OCI-LY7 (cell line): Measurements from ENCODE around the gene CHD9. TPM values are rescaled to one million over a fixed set of nuclear protein-coding genes. Genes with fewer than 3 reads are reported as not detected.
A peak's percentile ranks its signal among the peaks of the same experiment; 100 is the strongest.
"Not testable (repeated sequence)": the region's sequence is repeated elsewhere in the genome, so short reads cannot be mapped to it uniquely, and the experiment has no call there.

Experiments
- BruUV-seq: library from RNA; stranded (reverse); fragments of 400-500 nt; replicated peaks from 2 replicates; lab custom pipeline; 2021; lab: Mats Ljungman, UMichigan
- CTCF ChIA-PET: fragments of 300-600 bp; sonication (Branson Sonifier 250); formaldehyde crosslinking; loops from one replicate; lab custom pipeline; 2022; ENCODE audit warnings: antibody characterized with exemption; ENCODE audit not compliant: unreplicated experiment; lab: Charles Lee
- POLR2A ChIA-PET: fragments of 300-600 bp; sonication (Branson Sonifier 250); formaldehyde crosslinking; loops from one replicate; lab custom pipeline; 2022; ENCODE audit warnings: antibody characterized with exemption; lab: Charles Lee
- DNase-seq: peaks from one replicate; pipeline ENCODE4 v3.0.0-alpha.2; 2015; ENCODE audit warnings: low spot score
- H2AFZ ChIP-seq: fragments of 200-600 bp; sonication (generic), shearing (Covaris generic); 2 replicates; pipeline ENCODE4 v1.6.1; 2014; ENCODE audit warnings: mild to moderate bottlenecking, antibody characterized with exemption, low read length, moderate library complexity
- H3K27ac ChIP-seq: fragments of 200-600 bp; sonication (generic); 2 replicates; pipeline ENCODE4 v1.5.1; 2014; ENCODE audit warnings: mixed run types, low read depth, mild to moderate bottlenecking, moderate library complexity, low read length, inconsistent platforms; ENCODE audit not compliant: poor library complexity, severe bottlenecking
- H3K36me3 ChIP-seq: fragments of 200-600 bp; sonication (generic); 2 replicates; pipeline ENCODE4 v1.6.1; 2014; ENCODE audit warnings: mild to moderate bottlenecking, antibody characterized with exemption, low read length, moderate library complexity, mixed read lengths; ENCODE audit not compliant: insufficient read depth
- H3K4me1 ChIP-seq: fragments of 200-600 bp; sonication (generic); 2 replicates; pipeline ENCODE4 v1.5.1; 2014; ENCODE audit warnings: mild to moderate bottlenecking, low read length; ENCODE audit not compliant: insufficient read depth, poor library complexity, severe bottlenecking
- H3K4me2 ChIP-seq: fragments of 200-600 bp; sonication (generic); 2 replicates; pipeline ENCODE4 v1.6.1; 2014; ENCODE audit warnings: mild to moderate bottlenecking, low read length
- H3K4me3 ChIP-seq: fragments of 200-600 bp; sonication (generic); 2 replicates; pipeline ENCODE4 v1.5.1; 2014; ENCODE audit warnings: mild to moderate bottlenecking, low read depth, low read length; ENCODE audit not compliant: poor library complexity, severe bottlenecking
- H3K79me2 ChIP-seq: fragments of 200-600 bp; sonication (generic); 2 replicates; pipeline ENCODE4 v1.6.1; 2016; ENCODE audit warnings: low read depth, mild to moderate bottlenecking, low read length, moderate library complexity, mixed read lengths; ENCODE audit not compliant: insufficient read depth
- H3K9me2 ChIP-seq: fragments of 200-600 bp; sonication (generic); 2 replicates; pipeline ENCODE4 v1.6.1; 2016; ENCODE audit warnings: mild to moderate bottlenecking, low read length, mixed read lengths; ENCODE audit not compliant: insufficient read depth
- H3K9me3 ChIP-seq: fragments of 200-600 bp; sonication (generic); 2 replicates; pipeline ENCODE4 v1.6.1; 2014; ENCODE audit warnings: mild to moderate bottlenecking, mixed run types, low read length, mixed read lengths
- H4K20me1 ChIP-seq: fragments of 200-600 bp; sonication (generic); 2 replicates; pipeline ENCODE4 v1.6.1; 2014; ENCODE audit warnings: mild to moderate bottlenecking, antibody characterized with exemption, low read length, moderate library complexity, mixed read lengths; ENCODE audit not compliant: insufficient read depth
- EZH2phosphoT487 ChIP-seq: fragments of 200-600 bp; sonication (generic); IDR thresholded peaks from 2 replicates; pipeline ENCODE4 v1.6.1; 2018; ENCODE audit warnings: low read depth, borderline replicate concordance, mild to moderate bottlenecking, mixed run types, antibody characterized with exemption, low read length, moderate library complexity, mixed read lengths
- intact Hi-C: fragments of 100-400 bp; cut with micrococcal nuclease; formaldehyde crosslinking; loops from one replicate; pipeline ENCODE4 v1.10.0; 2022; ENCODE audit not compliant: unreplicated experiment
- total RNA-seq, 2 experiments: library from RNA; depleted of rRNA in 1 of 2; stranded (reverse); fragments of >200 nt in 1 of 2; shearing (Covaris generic) in 1 of 2; gene quantifications; 2 replicates each; pipeline ENCODE4 v1.2.3, GENCODE V29; 2014 to 2022
- TF ChIP-seq, protein P1 (sequence below): fragments of 200-600 bp; sonication (generic); conservative IDR thresholded peaks from 2 replicates; pipeline ENCODE4 v1.5.1; 2014; ENCODE audit warnings: mild to moderate bottlenecking, antibody characterized with exemption, low read length, moderate library complexity, mixed read lengths

The CHD9 gene
- total RNA-seq, 2 experiments from 2014 or later: 52.6 to 85.9 TPM

DNA sequence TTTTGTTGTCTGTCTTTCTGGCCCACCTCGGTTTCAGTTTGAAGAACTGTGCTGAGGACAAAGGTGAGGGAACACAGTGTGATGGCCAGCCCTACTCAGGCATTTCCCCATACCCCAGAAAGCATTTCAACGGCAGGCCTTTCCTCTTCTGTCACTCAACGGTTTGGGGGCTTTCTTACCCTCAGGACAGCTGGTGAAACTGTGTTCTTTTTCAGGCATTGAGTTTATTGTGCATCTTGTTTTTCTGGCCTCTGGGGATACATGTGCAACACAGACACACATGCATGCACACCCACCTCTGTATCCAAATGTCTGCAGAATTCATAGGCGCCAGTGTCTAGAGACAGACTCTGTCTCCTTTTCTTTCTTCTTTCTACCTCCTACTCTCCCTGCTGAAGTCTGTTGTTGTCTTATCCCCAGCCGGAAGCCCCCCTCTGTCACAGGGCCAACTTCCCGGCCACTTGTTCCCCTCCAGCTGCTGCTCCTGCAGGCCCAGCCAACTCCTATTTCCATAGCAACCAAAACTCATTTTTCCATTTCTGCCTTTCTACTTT, 17.0 kb downstream of the CHD9 start:
- peaks cover 28% of the 10 kb centered on the region for H3K9me3 ChIP-seq
- peak; percentile 84 for DNase-seq
- peak overlapping the region; percentile 61 for H3K4me3 ChIP-seq
- no TSS peak for BruUV-seq
- H3K4me1 ChIP-seq: peaks cover 65% of the 10 kb centered on the region
- H3K79me2 ChIP-seq: peaks cover 92% of the 10 kb centered on the region
- POLR2A ChIA-PET: interaction anchor here (0.6 to 3.5 kb wide), 11 partner anchors 10 to 386 kb away, joined by 3 to 31 read pairs (median 4); no protein-coding TSS in a partner anchor
- H4K20me1 ChIP-seq: no peaks in the 10 kb centered on the region
- no peak for TF ChIP-seq EZH2phosphoT487
- TF ChIP-seq, protein P1, sequence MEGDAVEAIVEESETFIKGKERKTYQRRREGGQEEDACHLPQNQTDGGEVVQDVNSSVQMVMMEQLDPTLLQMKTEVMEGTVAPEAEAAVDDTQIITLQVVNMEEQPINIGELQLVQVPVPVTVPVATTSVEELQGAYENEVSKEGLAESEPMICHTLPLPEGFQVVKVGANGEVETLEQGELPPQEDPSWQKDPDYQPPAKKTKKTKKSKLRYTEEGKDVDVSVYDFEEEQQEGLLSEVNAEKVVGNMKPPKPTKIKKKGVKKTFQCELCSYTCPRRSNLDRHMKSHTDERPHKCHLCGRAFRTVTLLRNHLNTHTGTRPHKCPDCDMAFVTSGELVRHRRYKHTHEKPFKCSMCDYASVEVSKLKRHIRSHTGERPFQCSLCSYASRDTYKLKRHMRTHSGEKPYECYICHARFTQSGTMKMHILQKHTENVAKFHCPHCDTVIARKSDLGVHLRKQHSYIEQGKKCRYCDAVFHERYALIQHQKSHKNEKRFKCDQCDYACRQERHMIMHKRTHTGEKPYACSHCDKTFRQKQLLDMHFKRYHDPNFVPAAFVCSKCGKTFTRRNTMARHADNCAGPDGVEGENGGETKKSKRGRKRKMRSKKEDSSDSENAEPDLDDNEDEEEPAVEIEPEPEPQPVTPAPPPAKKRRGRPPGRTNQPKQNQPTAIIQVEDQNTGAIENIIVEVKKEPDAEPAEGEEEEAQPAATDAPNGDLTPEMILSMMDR: no peak
- no peak overlapping the region for H2AFZ ChIP-seq
- CTCF ChIA-PET: no interaction called here
- peak overlapping the region; percentile 76 for H3K4me2 ChIP-seq
- H3K9me2 ChIP-seq: no peaks in the 10 kb centered on the region
- peak overlapping the region; percentile 94 for H3K27ac ChIP-seq
- peaks cover 56% of the 10 kb centered on the region for H3K36me3 ChIP-seq
- intact Hi-C loops: loop anchor here (2.0 kb wide), 2 partner anchors 27 to 59 kb away; no protein-coding TSS in a partner anchor

DNA sequence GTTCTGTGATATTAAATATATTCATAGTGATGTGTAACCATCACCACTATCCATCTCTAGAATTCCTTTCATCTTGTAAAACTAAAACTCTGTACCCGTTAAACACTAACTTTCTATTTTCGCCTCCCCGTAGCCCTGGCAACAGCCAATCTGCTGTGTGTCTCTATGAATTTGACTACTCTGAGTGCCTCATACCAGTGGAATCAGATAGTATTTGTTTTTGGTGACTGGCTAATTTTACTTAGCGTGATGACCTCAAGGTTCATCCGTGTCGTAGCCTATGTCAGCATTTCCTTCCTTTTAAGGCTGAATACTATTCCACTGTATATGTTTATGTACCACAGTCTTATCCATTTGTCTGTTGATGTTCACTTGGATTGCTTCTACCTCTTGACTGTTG, 18.2 kb downstream of the CHD9 start:
- H3K27ac ChIP-seq: peak overlapping the region; percentile 94
- H3K4me2 ChIP-seq: no peak overlapping the region
- ChIA-PET CTCF (no interaction called here), POLR2A (interaction anchor here (0.8 to 3.5 kb wide), 4 partner anchors 13 to 89 kb away, joined by 3 to 21 read pairs (median 4); no protein-coding TSS in a partner anchor)
- no peaks in the 10 kb centered on the region for H4K20me1 ChIP-seq
- no peak overlapping the region for H2AFZ ChIP-seq
- H3K4me1 ChIP-seq: peaks cover 53% of the 10 kb centered on the region
- DNase-seq: no peak
- TF ChIP-seq, protein P1: no peak
- no peak for TF ChIP-seq EZH2phosphoT487
- no TSS peak for BruUV-seq
- intact Hi-C loops: no loop called here
- peaks cover 28% of the 10 kb centered on the region for H3K9me3 ChIP-seq
- H3K36me3 ChIP-seq: peaks cover 56% of the 10 kb centered on the region
- H3K9me2 ChIP-seq: no peaks in the 10 kb centered on the region
- peaks cover 92% of the 10 kb centered on the region for H3K79me2 ChIP-seq
- no peak overlapping the region for H3K4me3 ChIP-seq

DNA sequence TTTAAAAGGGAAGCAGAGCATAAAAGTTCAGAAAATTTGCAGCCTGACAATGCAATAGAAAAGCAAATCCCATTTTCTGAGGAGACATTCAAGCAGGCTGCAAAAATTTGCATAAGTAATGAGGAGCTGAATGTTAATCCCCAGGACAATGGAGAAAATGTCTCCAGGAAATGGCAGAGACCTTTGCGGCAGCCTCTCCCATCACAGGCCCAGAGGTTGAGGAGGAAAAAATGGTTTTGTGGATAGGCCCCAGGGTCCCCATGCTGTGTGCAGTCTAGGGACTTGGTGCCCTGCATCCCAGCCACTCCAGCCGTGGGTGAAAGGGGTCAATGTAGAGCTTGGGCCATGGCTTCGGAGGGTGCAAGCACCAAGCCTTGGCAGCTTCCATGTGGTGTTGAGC, 19.5 kb downstream of the CHD9 start:
- H3K27ac ChIP-seq, DNase-seq, H3K9me2 ChIP-seq, intact Hi-C loops, H3K4me3 ChIP-seq, BruUV-seq, H3K4me2 ChIP-seq, H4K20me1 ChIP-seq, POLR2A ChIA-PET, CTCF ChIA-PET, H2AFZ ChIP-seq: not testable (repeated sequence)
- peaks cover 40% of the 10 kb centered on the region for H3K4me1 ChIP-seq
- H3K36me3 ChIP-seq: peaks cover 64% of the 10 kb centered on the region
- H3K9me3 ChIP-seq: peaks cover 32% of the 10 kb centered on the region
- H3K79me2 ChIP-seq: peaks cover 91% of the 10 kb centered on the region

DNA sequence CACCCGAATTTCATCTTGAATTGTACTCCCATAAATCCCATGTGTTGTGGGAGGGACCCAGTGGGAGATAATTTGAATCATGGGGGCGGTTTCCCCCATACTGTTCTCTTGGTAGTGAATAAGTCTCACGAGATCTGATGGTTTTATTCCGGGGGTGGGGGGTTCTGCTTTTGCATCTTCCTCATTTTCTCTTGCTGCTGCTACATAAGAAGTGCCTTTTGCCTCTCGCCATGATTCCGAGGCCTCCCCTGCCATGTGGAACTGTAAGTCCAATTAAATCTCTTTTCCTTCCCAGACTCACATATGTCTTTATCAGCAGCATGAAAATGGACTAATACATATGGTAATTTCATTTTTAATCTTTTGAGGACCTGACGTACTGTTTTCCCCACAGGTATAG, 20.7 kb downstream of the CHD9 start:
- H3K4me3 ChIP-seq, H3K4me2 ChIP-seq, BruUV-seq, H3K9me2 ChIP-seq, intact Hi-C loops, DNase-seq, H4K20me1 ChIP-seq, H2AFZ ChIP-seq, CTCF ChIA-PET, H3K27ac ChIP-seq: not testable (repeated sequence)
- POLR2A ChIA-PET: interaction anchor here (0.6 kb wide), 1 partner anchor 10 kb away, joined by 3 read pairs; no protein-coding TSS in a partner anchor
- Histone ChIP-seq H3K4me1 (peaks cover 33% of the 10 kb centered on the region), H3K36me3 (peaks cover 59% of the 10 kb centered on the region), H3K9me3 (peaks cover 32% of the 10 kb centered on the region), H3K79me2 (peaks cover 80% of the 10 kb centered on the region)
